AG04449 (cell line): ENCODE measurements around the gene COL5A1.
A peak's percentile ranks its signal among the peaks of the same experiment; 100 is the strongest.

Experiments used
- CTCF ChIA-PET: fragments of 350-600 bp; formaldehyde crosslinking; extraction: SDS; loops from one replicate; lab custom pipeline; 2021; ENCODE audit warnings: antibody characterized with exemption; lab: Yijun Ruan, JAX
- POLR2A ChIA-PET: fragments of 400-600, 350-600 bp; formaldehyde crosslinking; extraction: SDS; loops from one replicate; lab custom pipeline; 2020; ENCODE audit warnings: antibody characterized with exemption, inconsistent platforms; lab: Yijun Ruan, JAX
- DNase-seq: peaks from one replicate; pipeline ENCODE4 v3.0.0-alpha.2; 2010; ENCODE audit warnings: low read depth, low spot score
- H3K4me3 ChIP-seq: 2 replicates; pipeline ENCODE4 v1.5.1; 2011; ENCODE audit warnings: low read depth, mild to moderate bottlenecking, control low read depth, low read length
- TF ChIP-seq, protein P1 (sequence below): IDR thresholded peaks from one replicate; pipeline ENCODE4 v1.5.1; 2011; ENCODE audit warnings: mild to moderate bottlenecking, moderate library complexity, low read length, control low read depth, inconsistent platforms; ENCODE audit not compliant: insufficient read depth; ENCODE audit errors: missing control alignments

The COL5A1 gene

DNA sequence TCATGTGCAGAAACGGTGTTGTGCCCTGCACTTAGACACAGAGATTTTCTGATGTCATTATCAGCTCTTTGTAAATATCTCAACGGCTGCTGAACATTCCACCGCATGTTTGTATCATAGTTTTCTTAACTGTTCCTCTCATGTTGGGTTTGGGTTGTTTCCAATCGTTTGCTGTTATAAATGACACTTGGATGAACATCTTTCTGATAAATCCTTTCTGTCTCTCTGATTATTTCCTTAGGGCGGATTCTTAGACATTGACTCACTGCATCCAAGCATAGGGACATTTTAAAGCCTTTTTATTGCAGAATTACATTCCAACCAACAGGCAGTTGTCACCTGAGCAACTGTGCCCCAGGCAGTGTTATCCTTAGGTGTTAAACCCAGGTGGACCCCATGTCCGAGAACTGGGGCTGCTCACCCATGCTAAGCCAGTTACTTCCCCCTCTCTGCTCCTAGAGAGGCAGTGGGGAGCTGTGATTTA, 28.5 kb downstream of the COL5A1 start:
- ChIA-PET CTCF (interaction anchor here (0.8 to 4.6 kb wide), 9 partner anchors 8 to 227 kb away, joined by 3 to 34 read pairs (median 7); no protein-coding TSS in a partner anchor), POLR2A (interaction anchor here (0.6 to 1.4 kb wide), 4 partner anchors 21 to 264 kb away, joined by 3 to 6 read pairs (median 4); no protein-coding TSS in a partner anchor)
- TF ChIP-seq, protein P1, sequence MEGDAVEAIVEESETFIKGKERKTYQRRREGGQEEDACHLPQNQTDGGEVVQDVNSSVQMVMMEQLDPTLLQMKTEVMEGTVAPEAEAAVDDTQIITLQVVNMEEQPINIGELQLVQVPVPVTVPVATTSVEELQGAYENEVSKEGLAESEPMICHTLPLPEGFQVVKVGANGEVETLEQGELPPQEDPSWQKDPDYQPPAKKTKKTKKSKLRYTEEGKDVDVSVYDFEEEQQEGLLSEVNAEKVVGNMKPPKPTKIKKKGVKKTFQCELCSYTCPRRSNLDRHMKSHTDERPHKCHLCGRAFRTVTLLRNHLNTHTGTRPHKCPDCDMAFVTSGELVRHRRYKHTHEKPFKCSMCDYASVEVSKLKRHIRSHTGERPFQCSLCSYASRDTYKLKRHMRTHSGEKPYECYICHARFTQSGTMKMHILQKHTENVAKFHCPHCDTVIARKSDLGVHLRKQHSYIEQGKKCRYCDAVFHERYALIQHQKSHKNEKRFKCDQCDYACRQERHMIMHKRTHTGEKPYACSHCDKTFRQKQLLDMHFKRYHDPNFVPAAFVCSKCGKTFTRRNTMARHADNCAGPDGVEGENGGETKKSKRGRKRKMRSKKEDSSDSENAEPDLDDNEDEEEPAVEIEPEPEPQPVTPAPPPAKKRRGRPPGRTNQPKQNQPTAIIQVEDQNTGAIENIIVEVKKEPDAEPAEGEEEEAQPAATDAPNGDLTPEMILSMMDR = no peak
- peak; percentile 76 for DNase-seq
- no peak overlapping the region for H3K4me3 ChIP-seq

- TF ChIP-seq, protein P1 = no peak
- H3K4me3 ChIP-seq = no peak overlapping the region
- CTCF ChIA-PET = interaction anchor here (0.8 to 4.6 kb wide), 12 partner anchors 9 to 227 kb away, joined by 3 to 34 read pairs (median 6); no protein-coding TSS in a partner anchor
- POLR2A ChIA-PET = interaction anchor here (0.9 to 1.6 kb wide), 7 partner anchors 9 to 214 kb away, joined by 3 to 7 read pairs (median 5); no protein-coding TSS in a partner anchor
- DNase-seq = no peak
Measured at GRCh38 chr9:134670851-134671281, 29.3 kb downstream of the COL5A1 start.

DNA sequence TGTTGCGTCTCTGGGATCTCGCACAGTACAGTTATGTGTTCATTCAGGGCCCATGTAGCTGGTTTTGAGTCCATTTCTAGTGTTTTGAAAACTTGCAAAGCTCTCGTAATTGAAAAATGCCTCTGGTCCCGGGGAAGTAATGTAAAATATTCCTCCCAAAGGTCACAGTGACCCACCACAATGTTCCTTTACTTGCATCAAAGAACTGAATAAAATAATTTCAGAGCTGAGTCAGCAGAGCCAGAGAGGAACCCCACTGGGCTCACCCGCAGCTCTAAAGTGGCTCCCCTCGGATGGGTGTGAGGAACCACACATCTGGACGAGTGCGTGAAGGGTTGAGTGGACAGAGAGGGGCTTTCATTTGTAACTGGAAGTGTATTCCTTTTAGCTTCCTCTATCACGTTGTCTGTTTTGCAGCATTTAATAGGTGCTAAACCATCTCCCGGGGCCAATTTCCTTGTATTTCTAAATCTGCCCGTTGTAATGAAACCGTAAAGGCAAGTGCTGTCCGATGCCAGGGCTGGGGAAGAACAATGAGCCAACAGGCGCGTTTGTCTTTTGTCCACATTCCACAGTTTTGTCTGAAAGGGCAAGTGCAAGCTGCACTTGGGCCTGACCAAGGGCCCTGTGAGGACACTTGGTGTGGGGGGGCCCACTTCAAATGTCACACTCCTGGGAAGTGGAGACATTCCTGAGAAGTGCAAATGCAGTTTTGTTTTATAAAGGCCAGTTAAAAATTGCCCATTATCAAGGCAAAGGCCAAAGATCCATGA, 29.9 kb downstream of the COL5A1 start:
- H3K4me3 ChIP-seq = no peak overlapping the region
- POLR2A ChIA-PET = interaction anchor here (0.6 to 1.6 kb wide), 6 partner anchors 9 to 215 kb away, joined by 3 to 7 read pairs (median 4); no protein-coding TSS in a partner anchor
- CTCF ChIA-PET = interaction anchor here (0.7 to 4.6 kb wide), 12 partner anchors 8 to 226 kb away, joined by 3 to 34 read pairs (median 6); no protein-coding TSS in a partner anchor
- TF ChIP-seq, protein P1 = no peak
- DNase-seq = no peak

DNA sequence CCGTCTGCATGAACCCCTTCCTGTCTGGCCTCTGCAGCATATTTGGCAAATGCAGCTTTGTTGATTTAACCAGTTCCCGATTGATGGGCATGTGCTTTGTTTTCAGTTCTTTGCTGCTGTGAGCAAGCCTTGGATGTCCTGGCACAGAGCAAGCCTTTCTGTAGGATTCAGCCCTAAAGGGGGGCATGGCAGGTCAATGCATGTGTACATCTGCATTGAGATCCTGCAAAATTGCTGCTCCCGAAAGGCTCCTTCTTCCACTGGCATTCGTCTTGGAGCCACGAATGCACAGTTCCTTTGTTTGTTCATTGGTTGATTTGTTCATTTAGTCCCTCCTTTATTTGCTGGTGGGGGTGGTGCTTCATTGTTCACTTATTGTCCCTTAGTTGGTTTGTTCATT, 34.8 kb downstream of the COL5A1 start:
- TF ChIP-seq, protein P1 = no peak
- ChIA-PET CTCF (interaction anchor here (3.0 kb wide), 1 partner anchor 14 kb away, joined by 27 read pairs; no protein-coding TSS in a partner anchor), POLR2A (no interaction called here)
- no peak overlapping the region for H3K4me3 ChIP-seq
- no peak for DNase-seq

DNA sequence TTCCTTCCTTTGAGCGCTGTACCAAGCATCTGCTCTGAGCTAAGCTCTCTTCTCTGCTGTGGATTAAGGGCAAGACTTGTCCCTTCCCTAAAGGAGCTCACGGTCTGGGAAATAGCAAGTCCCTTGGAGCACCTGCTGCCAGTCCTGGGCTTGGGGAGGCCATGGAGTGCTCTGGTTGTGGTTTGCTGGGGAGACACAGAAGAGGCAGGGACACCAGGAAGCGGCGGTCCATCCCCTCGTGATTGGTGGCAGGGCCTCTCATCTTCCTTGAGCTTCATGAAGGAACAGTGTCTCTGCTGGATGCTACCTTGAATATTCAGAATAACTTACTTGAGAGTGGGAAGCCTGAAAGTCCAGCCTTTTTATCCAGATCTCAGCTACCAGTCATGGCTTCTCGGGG, 35.3 kb downstream of the COL5A1 start:
- ChIA-PET CTCF (interaction anchor here (0.8 to 3.0 kb wide), 4 partner anchors 14 to 228 kb away, joined by 3 to 27 read pairs (median 6); no protein-coding TSS in a partner anchor), POLR2A (interaction anchor here (1.1 to 1.2 kb wide), 2 partner anchors 30 to 174 kb away, joined by 3 read pairs; no protein-coding TSS in a partner anchor)
- no peak overlapping the region for H3K4me3 ChIP-seq
- no peak for DNase-seq
- TF ChIP-seq, protein P1 = no peak

- CTCF ChIA-PET = interaction anchor here (0.7 to 3.0 kb wide), 5 partner anchors 13 to 229 kb away, joined by 3 to 27 read pairs (median 3); no protein-coding TSS in a partner anchor
Measured at GRCh38 chr9:134677743-134678142, 36.1 kb downstream of the COL5A1 start.

More at GRCh38 chr9:134677743-134678142, 36.1 kb downstream of the COL5A1 start:
- no peak overlapping the region for H3K4me3 ChIP-seq
- POLR2A ChIA-PET = interaction anchor here (1.1 to 1.2 kb wide), 2 partner anchors 30 to 175 kb away, joined by 3 read pairs; no protein-coding TSS in a partner anchor
- TF ChIP-seq, protein P1 = no peak
- DNase-seq = no peak
